ENCODE results near the gene ANKRD55.

Gene ANKRD55

GRCh38 chr5:56075361-56075760 is 157.8 kb downstream of the ANKRD55 start:
- no peak overlapping the region for H3K4me3 ChIP-seq (ENCODE audit: low read length)
- peak; percentile 12; the same call in 1 of the 2 replicates for TF ChIP-seq CTCF (conservative IDR thresholded peaks at IDR 0.05; ENCODE audit: low read length)
- peak; percentile 89 for DNase-seq (ENCODE audit: low read depth)

- H3K4me3 ChIP-seq (ENCODE audit: low read length), result no peak overlapping the region
- no peak for DNase-seq (ENCODE audit: low read depth)
- no peak for TF ChIP-seq CTCF (conservative IDR thresholded peaks at IDR 0.05; ENCODE audit: low read length)
Measured at GRCh38 chr5:56072863-56073766, 160.0 kb downstream of the ANKRD55 start.

- no peak for TF ChIP-seq CTCF (conservative IDR thresholded peaks at IDR 0.05; ENCODE audit: low read length)
- no peak overlapping the region for H3K4me3 ChIP-seq (ENCODE audit: low read length)
- no peak for DNase-seq (ENCODE audit: low read depth)
Measured at GRCh38 chr5:56071470-56071869, 161.7 kb downstream of the ANKRD55 start.

GRCh38 chr5:56070851-56071465 is 162.2 kb downstream of the ANKRD55 start:
- TF ChIP-seq CTCF (conservative IDR thresholded peaks at IDR 0.05; ENCODE audit: low read length), result no peak
- DNase-seq (ENCODE audit: low read depth), result no peak
- H3K4me3 ChIP-seq (ENCODE audit: low read length), result no peak overlapping the region

GRCh38 chr5:56069652-56070226 is 163.4 kb downstream of the ANKRD55 start:
- H3K4me3 ChIP-seq (ENCODE audit: low read length), result no peak overlapping the region
- TF ChIP-seq CTCF (conservative IDR thresholded peaks at IDR 0.05; ENCODE audit: low read length), result no peak
- no peak for DNase-seq (ENCODE audit: low read depth)

GRCh38 chr5:56066931-56067450 is 166.1 kb downstream of the ANKRD55 start:
- no peak for TF ChIP-seq CTCF (conservative IDR thresholded peaks at IDR 0.05; ENCODE audit: low read length)
- DNase-seq (ENCODE audit: low read depth), result no peak
- no peak overlapping the region for H3K4me3 ChIP-seq (ENCODE audit: low read length)
